K562 (cell line): ENCODE measurements around the gene NR6A1.

Experiments used
- ASH1L ChIP-seq: fragments of 450-650 bp; IDR thresholded peaks from 2 replicates; pipeline ENCODE4 v1.6.1; 2018; ENCODE audit warnings: borderline replicate concordance, mild to moderate bottlenecking, low read depth; ENCODE audit not compliant: partially characterized antibody
- DIDO1 ChIP-seq: fragments of 450-650 bp; IDR thresholded peaks from 2 replicates; pipeline ENCODE4 v1.6.1; 2016; ENCODE audit warnings: low read depth, missing biosample characterization, missing genetic modification characterization
- STAT5B ChIP-seq: fragments of 250-450 bp; sonication (Bioruptor Pico); IDR thresholded peaks from 2 replicates; pipeline ENCODE4 v1.8.0; 2021; ENCODE audit warnings: mild to moderate bottlenecking, inconsistent platforms
- ZNF75A ChIP-seq: fragments of 450-650 bp; formaldehyde crosslinking; IDR thresholded peaks from 2 replicates; pipeline ENCODE4 v1.4.0; 2020; ENCODE audit warnings: mild to moderate bottlenecking
- TF ChIP-seq, protein P1 (sequence below): sonication (generic); formaldehyde crosslinking; IDR thresholded peaks from 2 replicates; pipeline ENCODE4 v1.8.1; 2023; ENCODE audit warnings: mild to moderate bottlenecking, missing genetic modification reagents
- TF ChIP-seq, protein P2 (sequence below): fragments of 150-350 bp; IDR thresholded peaks from 2 replicates; pipeline ENCODE4 v1.6.1; 2014; ENCODE audit warnings: low read depth, mild to moderate bottlenecking, low read length, borderline replicate concordance
- TF ChIP-seq, protein P3 (sequence below): sonication (generic); formaldehyde crosslinking; IDR thresholded peaks from 2 replicates; pipeline ENCODE4 v1.8.0; 2022; ENCODE audit warnings: missing genetic modification reagents, mild to moderate bottlenecking, moderate library complexity, borderline replicate concordance
- TF ChIP-seq, protein P4 (sequence below): fragments of 250-450 bp; sonication (Bioruptor Pico); IDR thresholded peaks from 2 replicates; pipeline ENCODE4 v1.8.0; 2022; ENCODE audit warnings: inconsistent platforms, mild to moderate bottlenecking, moderate library complexity, borderline replicate concordance
- TF ChIP-seq, protein P5 (sequence below): sonication (generic); formaldehyde crosslinking; IDR thresholded peaks from 2 replicates; pipeline ENCODE4 v1.8.1; 2023; ENCODE audit warnings: mild to moderate bottlenecking, missing genetic modification reagents
- TF ChIP-seq, protein P6 (sequence below), 3 experiments: IDR thresholded peaks in 2 of 3; conservative IDR thresholded peaks in 1 of 3; 2 replicates each; pipeline ENCODE4 v1.5.1; 2011 to 2012; ENCODE audit warnings: low read length in 3 of 3, mild to moderate bottlenecking in 3 of 3, control low read depth in 2 of 3, improper control_type of control experiment in 1 of 3, inconsistent platforms in 1 of 3, low read depth in 1 of 3, mixed read lengths in 1 of 3, moderate library complexity in 1 of 3; ENCODE audit not compliant: insufficient read depth in 2 of 3
- TF ChIP-seq, protein P7 (sequence below), 2 experiments: IDR thresholded peaks; 2 replicates each; pipeline ENCODE4 v1.6.1; 2012; ENCODE audit warnings: improper control_type of control experiment in 2 of 2, low read depth in 2 of 2, low read length in 2 of 2, borderline replicate concordance in 1 of 2

DNA sequence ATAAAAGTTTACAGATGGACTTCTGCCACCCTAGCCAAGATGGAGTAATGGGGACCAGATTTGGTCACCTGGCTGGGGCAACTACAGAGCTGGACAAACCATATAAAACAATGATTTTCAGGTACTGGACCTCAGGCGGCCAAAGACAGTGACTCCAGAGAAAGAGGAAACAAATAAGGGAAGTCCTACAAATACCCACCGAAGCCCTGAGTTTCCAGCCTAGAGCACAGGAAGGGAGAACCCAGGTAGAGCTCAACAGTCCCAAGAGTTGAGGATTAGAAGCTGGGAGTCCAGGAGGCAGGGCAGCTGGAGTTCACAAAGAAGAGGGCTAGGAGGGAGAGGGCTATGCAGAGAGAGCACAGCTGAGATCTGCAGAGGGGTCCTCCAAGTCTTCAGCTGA is 157.3 kb downstream of the NR6A1 start:
- no peak for TF ChIP-seq DIDO1
- no peak for TF ChIP-seq ASH1L
- TF ChIP-seq, protein P1, sequence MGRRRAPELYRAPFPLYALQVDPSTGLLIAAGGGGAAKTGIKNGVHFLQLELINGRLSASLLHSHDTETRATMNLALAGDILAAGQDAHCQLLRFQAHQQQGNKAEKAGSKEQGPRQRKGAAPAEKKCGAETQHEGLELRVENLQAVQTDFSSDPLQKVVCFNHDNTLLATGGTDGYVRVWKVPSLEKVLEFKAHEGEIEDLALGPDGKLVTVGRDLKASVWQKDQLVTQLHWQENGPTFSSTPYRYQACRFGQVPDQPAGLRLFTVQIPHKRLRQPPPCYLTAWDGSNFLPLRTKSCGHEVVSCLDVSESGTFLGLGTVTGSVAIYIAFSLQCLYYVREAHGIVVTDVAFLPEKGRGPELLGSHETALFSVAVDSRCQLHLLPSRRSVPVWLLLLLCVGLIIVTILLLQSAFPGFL: no peak
- TF ChIP-seq, protein P2, sequence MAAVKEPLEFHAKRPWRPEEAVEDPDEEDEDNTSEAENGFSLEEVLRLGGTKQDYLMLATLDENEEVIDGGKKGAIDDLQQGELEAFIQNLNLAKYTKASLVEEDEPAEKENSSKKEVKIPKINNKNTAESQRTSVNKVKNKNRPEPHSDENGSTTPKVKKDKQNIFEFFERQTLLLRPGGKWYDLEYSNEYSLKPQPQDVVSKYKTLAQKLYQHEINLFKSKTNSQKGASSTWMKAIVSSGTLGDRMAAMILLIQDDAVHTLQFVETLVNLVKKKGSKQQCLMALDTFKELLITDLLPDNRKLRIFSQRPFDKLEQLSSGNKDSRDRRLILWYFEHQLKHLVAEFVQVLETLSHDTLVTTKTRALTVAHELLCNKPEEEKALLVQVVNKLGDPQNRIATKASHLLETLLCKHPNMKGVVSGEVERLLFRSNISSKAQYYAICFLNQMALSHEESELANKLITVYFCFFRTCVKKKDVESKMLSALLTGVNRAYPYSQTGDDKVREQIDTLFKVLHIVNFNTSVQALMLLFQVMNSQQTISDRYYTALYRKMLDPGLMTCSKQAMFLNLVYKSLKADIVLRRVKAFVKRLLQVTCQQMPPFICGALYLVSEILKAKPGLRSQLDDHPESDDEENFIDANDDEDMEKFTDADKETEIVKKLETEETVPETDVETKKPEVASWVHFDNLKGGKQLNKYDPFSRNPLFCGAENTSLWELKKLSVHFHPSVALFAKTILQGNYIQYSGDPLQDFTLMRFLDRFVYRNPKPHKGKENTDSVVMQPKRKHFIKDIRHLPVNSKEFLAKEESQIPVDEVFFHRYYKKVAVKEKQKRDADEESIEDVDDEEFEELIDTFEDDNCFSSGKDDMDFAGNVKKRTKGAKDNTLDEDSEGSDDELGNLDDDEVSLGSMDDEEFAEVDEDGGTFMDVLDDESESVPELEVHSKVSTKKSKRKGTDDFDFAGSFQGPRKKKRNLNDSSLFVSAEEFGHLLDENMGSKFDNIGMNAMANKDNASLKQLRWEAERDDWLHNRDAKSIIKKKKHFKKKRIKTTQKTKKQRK: no peak
- no peak for TF ChIP-seq STAT5B (CRISPR knock-in tag)
- TF ChIP-seq, protein P3, sequence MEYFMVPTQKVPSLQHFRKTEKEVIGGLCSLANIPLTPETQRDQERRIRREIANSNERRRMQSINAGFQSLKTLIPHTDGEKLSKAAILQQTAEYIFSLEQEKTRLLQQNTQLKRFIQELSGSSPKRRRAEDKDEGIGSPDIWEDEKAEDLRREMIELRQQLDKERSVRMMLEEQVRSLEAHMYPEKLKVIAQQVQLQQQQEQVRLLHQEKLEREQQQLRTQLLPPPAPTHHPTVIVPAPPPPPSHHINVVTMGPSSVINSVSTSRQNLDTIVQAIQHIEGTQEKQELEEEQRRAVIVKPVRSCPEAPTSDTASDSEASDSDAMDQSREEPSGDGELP (CRISPR knock-in tag): no peak
- TF ChIP-seq, protein P4, sequence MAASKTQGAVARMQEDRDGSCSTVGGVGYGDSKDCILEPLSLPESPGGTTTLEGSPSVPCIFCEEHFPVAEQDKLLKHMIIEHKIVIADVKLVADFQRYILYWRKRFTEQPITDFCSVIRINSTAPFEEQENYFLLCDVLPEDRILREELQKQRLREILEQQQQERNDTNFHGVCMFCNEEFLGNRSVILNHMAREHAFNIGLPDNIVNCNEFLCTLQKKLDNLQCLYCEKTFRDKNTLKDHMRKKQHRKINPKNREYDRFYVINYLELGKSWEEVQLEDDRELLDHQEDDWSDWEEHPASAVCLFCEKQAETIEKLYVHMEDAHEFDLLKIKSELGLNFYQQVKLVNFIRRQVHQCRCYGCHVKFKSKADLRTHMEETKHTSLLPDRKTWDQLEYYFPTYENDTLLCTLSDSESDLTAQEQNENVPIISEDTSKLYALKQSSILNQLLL: no peak
- TF ChIP-seq, protein P5, sequence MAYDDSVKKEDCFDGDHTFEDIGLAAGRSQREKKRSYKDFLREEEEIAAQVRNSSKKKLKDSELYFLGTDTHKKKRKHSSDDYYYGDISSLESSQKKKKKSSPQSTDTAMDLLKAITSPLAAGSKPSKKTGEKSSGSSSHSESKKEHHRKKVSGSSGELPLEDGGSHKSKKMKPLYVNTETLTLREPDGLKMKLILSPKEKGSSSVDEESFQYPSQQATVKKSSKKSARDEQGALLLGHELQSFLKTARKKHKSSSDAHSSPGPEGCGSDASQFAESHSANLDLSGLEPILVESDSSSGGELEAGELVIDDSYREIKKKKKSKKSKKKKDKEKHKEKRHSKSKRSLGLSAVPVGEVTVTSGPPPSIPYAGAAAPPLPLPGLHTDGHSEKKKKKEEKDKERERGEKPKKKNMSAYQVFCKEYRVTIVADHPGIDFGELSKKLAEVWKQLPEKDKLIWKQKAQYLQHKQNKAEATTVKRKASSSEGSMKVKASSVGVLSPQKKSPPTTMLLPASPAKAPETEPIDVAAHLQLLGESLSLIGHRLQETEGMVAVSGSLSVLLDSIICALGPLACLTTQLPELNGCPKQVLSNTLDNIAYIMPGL (CRISPR knock-in tag): no peak
- no peak for TF ChIP-seq ZNF75A
- TF ChIP-seq, protein P6, sequence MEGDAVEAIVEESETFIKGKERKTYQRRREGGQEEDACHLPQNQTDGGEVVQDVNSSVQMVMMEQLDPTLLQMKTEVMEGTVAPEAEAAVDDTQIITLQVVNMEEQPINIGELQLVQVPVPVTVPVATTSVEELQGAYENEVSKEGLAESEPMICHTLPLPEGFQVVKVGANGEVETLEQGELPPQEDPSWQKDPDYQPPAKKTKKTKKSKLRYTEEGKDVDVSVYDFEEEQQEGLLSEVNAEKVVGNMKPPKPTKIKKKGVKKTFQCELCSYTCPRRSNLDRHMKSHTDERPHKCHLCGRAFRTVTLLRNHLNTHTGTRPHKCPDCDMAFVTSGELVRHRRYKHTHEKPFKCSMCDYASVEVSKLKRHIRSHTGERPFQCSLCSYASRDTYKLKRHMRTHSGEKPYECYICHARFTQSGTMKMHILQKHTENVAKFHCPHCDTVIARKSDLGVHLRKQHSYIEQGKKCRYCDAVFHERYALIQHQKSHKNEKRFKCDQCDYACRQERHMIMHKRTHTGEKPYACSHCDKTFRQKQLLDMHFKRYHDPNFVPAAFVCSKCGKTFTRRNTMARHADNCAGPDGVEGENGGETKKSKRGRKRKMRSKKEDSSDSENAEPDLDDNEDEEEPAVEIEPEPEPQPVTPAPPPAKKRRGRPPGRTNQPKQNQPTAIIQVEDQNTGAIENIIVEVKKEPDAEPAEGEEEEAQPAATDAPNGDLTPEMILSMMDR (IDR thresholded peaks at IDR 0.05 in 2 of 3, conservative IDR thresholded peaks at IDR 0.05 in 1 of 3; ENCODE audit: insufficient read depth in 2 of 3, low read depth in 1 of 3, low read length in 3 of 3): no peak
- TF ChIP-seq, protein P7, sequence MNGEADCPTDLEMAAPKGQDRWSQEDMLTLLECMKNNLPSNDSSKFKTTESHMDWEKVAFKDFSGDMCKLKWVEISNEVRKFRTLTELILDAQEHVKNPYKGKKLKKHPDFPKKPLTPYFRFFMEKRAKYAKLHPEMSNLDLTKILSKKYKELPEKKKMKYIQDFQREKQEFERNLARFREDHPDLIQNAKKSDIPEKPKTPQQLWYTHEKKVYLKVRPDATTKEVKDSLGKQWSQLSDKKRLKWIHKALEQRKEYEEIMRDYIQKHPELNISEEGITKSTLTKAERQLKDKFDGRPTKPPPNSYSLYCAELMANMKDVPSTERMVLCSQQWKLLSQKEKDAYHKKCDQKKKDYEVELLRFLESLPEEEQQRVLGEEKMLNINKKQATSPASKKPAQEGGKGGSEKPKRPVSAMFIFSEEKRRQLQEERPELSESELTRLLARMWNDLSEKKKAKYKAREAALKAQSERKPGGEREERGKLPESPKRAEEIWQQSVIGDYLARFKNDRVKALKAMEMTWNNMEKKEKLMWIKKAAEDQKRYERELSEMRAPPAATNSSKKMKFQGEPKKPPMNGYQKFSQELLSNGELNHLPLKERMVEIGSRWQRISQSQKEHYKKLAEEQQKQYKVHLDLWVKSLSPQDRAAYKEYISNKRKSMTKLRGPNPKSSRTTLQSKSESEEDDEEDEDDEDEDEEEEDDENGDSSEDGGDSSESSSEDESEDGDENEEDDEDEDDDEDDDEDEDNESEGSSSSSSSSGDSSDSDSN (IDR thresholded peaks at IDR 0.05; ENCODE audit: borderline replicate concordance in 1 of 2, low read depth in 2 of 2, low read length in 2 of 2): no peak
